NCI-H345 (cell line): Measurements from ENCODE around the gene NPC2.
"Not testable (repeated sequence)": the region's sequence is repeated elsewhere in the genome, so short reads cannot be mapped to it uniquely, and the experiment has no call there.

Source experiments
- DNase-seq: peaks from one replicate; lab custom pipeline; 2025; lab: John Stamatoyannopoulos, UW

NPC2 gene

GRCh38 chr14:74492776-74493342 lies at the start of gene NPC2:
NPC2 (minus strand) TSS chr14:74493305; CDS start chr14:74493274, 31 bp downstream.
- no peak for DNase-seq

DNA sequence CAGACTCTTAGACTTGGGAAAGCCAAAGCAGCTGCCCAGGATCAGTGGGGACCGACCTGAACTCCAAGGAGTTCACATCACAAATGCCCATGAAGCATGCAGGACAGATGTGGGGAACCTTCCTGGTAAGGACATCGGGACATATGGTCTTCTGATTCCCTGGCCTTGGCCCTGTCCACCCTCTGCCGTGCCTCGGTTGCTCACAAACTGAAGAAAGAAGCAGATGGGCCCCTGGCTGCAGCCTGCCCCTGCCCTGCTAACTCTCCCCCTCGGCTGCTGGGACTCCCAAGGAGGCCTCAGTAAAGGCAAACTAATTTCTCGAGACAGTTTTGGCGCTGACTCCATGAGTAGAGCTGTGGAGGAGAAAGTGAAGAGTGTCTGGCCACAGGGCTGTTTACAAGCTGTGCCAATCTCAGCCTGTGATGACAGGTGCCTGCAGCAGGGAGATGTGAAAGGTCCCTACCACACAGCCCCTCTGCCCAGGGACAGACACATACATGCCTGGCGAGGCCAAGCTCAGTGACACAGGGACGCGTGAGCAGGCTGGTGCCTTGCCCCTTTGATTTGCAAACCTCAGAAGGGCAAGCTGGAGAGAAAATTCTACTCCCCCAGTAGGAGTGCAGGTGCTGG lies 49.1 kb upstream of the NPC2 start:
- DNase-seq, result no peak

GRCh38 chr14:74541225-74541624 lies 48.1 kb upstream of the NPC2 start:
- DNase-seq, result no peak

DNA sequence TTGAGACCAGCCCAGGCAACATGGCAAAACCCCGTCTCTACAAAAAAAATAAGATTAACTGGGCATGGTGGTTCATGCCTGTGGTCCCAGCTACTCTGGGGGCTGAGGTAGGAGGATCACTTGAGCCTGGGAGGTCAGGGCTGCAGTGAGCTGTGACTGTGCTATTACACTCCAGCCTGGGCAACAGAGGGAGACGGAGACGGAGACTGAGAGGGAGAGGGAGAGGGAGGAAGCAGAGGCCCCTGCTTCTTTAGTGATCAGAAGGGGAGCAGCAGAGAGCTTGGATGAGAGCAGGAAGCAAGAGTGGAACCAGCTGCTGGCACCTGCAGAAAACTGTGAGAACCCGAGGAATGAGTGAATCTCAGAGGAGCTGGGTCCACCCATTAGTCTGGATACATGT lies 46.4 kb upstream of the NPC2 start:
- no peak for DNase-seq

DNA sequence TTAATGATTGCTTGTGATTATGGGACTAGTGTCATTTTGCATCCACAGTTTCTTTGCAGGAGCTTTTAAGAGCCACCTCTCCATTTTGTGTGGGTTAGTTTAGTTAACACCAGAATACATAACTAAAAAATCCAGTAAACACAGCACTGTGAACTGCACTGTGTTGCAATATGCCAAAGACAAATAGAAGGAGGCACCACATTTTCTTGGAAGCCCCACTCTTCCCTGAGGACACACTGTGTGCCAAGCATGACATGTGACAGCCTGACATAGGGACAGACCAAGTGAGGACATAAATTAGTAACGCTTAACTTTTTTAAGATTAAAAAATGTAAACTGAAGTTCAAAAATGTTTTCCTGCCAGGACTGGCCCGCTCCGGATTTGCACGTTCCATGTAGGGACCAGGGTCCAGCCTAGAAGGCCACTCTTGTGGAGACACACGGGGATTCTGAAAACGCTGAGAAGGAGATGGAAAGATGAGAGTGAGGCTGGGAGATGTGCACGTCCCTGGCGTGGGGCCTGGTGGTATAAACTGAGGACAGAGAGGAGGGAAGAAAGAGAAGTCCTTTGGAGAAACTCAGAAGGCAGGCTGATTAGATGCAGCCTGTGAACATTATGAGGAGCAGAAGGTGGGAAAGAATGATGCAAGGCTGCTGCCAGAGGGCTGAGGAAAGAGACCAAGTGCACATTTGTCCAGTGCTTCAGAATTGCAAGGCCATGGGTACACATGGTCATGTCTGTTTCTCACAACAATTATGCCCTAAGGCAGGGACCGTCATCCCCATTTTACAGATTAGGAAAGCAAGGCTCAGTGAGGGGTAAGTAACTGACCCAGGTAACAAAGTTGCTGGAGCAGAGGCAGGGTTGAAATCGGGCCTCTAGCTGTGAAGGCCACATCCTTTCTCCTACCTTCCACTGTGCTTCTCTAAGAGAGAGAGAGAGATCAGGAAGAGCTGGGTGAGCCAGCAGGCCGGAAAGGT lies 45.6 kb upstream of the NPC2 start:
- no peak for DNase-seq

- not testable (repeated sequence) for DNase-seq
These were observed 43.2 kb upstream of the NPC2 start for GRCh38 chr14:74536336-74536735.

DNA sequence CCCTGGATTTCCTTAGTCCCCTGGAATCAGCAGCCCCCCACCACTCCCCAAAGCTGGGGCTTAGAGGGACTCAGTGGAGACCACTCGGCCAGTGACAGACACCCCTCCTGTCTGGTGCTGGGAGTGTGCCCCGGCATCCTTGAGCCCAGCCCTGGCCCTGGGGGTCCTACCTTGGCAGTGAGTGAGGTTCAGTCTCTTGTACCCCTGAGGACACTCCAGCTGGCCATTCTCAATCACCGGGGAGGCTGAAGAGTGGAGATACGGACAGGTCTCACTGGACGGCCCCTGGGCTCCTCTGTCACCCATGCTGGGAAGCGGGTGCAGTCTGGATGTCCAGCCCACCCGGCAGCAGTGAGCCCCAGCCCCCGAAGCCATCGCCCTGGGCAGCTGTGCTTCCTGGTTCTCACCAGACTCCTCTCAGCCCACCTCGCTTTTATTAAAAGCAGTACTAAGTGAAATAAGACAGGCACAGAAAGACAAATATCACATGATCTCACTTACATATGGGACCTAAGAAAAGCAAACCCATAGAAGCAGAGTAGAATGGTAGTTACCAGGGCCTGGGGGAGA lies 42.7 kb upstream of the NPC2 start:
- DNase-seq, result no peak

- no peak for DNase-seq
These were observed 40.5 kb upstream of the NPC2 start for GRCh38 chr14:74533576-74533975.

DNA sequence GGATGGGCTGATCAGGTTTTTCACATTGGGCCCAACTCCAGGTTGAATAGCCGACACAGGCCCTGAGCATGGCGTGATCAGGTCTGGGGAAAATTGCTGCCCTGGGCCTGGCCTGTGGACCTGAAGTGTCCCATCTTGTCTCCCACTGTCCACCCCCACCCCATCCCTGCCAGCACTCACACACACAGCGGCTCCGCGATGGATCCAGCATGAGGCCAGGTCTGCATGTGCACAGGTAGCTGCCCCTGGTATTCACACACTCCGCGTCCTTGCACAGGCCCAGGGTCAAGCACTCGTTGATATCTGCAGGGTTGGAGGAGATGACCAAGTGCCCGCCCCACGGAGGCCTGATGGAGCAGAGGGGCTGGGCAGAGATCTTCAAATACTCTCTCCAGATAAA lies 39.1 kb upstream of the NPC2 start:
- DNase-seq, result no peak

DNA sequence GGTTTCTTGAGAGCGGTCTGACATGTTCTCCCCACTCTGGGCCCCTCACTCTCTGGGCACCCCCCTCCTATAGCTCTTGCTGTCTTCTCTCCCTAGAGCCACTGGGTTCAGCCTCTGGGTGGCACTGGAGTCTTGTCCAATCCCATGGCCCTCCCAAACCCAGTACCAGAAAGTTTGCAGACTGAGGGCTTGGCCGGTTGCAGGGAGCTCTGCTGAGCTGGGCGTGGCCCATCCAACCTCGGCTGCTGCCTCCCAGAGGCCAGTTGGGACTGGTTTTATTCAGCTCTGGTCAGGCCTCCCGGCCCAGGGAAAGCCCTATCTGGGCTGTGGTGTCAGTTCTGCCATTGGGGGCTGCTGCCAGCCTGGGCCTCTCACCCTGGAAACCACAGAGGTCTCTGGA lies 38.4 kb upstream of the NPC2 start:
- no peak for DNase-seq

- no peak for DNase-seq
These were observed 37.9 kb upstream of the NPC2 start for GRCh38 chr14:74531006-74531405.

DNA sequence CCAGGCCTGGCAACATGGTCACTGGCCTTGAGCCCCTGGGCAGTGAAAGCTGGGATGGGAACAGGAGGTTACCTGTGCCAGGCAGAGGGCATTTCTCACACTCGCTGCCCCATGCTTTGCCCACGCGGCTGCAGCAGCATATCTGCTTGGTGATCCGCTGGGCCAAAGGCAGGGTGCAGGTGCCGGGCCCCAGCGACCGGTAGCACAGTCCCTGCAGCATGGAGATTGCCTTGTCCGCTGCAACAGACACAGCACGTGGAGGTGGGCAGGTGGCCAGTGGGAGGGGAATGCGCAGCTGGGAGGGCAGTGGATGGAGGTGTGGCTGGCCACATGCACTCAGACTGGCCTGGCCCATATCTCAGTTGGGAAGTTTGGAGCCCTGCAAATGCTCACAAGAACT lies 35.8 kb upstream of the NPC2 start:
- DNase-seq, result no peak

DNA sequence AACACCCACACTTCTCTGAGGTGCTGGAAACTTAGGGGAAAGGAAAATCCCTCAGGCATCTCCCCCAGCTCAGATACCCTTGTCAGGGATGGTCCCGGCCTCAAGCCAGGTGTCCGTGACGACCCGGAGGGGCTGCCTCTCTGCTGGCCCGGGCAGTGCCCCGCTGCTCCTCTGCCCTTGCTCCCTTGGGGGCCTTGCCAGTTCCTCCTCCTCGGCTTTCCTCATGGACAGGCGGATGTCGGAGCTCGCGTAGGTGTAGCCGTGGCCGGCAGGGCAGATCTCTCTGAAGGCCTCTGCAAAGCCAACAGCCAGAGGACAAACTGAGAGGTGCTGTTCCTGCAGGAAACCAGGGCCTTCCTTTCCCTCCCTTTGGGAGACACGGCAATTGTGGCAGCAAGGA lies 35.3 kb upstream of the NPC2 start:
- no peak for DNase-seq

- DNase-seq, result no peak
These were observed 34.7 kb upstream of the NPC2 start for GRCh38 chr14:74527736-74528280.

GRCh38 chr14:74526854-74527585 lies 33.9 kb upstream of the NPC2 start:
- no peak for DNase-seq

DNA sequence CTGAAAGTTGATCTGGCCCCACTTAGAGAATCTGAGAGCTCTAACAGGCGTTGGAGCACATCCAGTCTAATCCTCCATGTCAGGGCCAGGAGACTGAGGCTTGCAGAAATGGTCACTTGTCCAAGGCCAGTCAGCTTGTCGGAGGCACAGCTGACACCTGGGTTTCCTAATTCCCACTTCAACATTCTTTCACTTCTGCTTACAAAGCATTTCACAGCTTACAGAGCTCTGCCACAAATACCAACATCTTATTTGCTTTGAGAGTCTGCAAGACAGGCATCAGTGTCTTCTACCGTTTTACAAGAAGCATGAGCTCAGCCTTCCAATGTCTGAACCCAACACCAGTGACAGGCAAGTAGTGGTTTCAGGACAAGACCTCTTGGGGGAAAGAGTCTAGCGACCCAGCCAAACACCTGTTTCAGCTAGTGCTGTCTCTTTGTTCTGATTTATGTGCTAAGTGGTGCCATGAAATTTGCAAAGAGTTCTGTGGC lies 32.3 kb upstream of the NPC2 start:
- DNase-seq, result no peak

GRCh38 chr14:74524812-74525135 lies 31.7 kb upstream of the NPC2 start:
- no peak for DNase-seq

GRCh38 chr14:74524076-74524811 lies 31.1 kb upstream of the NPC2 start:
- DNase-seq, result no peak

DNA sequence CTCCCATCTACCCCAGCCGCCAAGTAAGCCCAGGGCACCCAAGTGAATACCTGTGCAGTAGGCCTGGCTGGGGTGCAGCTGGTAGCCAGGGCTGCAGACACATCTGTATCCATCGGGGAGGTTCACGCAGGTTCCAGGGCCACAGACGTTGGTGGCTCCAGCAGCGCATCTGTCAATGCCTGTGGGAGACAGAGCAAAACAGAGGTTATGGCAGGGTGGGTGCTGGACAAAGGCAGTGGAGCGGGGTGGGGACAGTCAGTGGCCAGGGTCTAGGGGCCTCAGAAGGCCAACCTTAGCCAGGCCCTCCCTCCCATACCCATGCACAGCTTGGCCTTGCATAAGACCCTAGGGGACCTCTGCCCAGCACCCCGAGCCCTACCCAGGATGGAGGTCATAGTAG lies 29.6 kb upstream of the NPC2 start:
- DNase-seq, result no peak

DNA sequence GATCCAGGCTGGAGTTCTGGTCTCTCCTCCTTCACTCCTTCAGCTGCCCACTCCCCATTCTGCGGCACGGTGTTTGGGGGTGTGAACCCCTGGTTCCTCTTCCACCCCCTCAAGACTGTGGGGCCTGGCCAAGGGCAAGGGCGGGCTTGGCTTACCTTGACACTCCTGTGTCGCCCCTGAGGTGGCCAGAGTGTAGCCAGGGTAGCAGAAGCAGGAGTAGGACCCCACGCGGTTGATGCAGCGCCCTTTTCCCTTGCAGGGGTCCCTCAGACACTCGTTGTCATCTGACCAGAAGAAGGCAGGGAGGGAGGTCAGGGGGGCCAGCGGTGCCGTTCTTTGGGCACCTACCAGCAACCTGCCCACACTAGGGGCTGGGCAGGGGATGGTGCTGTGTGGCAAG lies 28.7 kb upstream of the NPC2 start:
- DNase-seq, result no peak
